ENCODE results near the gene CERK. TPM values are rescaled to one million over a fixed set of nuclear protein-coding genes. Genes with fewer than 3 reads are reported as not detected.
"Not testable (repeated sequence)": the region's sequence is repeated elsewhere in the genome, so short reads cannot be mapped to it uniquely, and the experiment has no call there.

Gene CERK
- total RNA-seq, 3 donors from 2014 or later: 41.4 to 47.3 (median 44.9) TPM

DNA sequence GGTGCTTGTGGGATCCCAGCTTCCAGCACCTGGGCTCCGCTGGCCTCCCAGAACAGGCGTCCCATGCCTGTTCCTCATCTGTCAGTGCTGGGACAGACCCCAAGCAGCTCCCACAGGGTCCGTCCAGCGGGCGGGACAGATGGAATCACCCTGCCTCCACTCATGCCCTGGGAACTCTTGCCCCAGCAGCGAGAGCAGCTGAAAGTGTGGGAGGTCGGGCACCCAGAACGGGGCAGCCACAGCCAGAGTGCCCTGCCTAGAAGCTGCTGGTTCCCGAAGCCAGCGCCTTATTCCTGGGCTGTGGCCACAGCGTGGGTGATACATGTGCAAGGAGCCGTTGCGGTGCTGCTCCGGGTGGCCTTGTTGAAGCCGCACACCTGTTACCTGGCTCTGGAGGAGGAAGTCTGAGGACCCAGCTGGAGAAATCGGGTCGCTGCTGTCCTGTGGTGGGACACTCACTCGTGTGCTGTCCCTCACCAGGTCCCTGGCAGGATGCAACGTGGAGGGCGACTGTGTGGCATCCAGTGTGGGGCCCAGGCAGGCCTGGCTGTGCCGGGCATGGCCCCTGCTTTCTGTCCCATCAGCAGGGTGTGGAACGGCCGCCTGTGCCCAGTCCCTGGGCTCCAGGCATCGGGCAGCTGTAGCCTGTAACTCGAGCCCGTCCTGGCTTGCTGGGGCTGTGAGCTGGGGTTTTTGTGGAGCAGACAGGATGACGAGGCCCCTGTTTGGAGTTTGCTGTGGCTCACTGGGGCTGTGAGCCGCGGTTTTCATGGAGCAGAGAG is 101.6 kb downstream of the CERK start:
- no peak overlapping the region for H3K4me3 Mint-ChIP-seq
- peaks cover 2% of the 10 kb centered on the region for H3K4me1 Mint-ChIP-seq (ENCODE audit: low read depth)
- H3K36me3 Mint-ChIP-seq (ENCODE audit: insufficient read depth): no peaks in the 10 kb centered on the region
- ATAC-seq (no peak), DNase-seq (no peak)
- H3K9me3 Mint-ChIP-seq: no peaks in the 10 kb centered on the region
- H3K27me3 Mint-ChIP-seq (ENCODE audit: low read depth): no peaks in the 10 kb centered on the region

DNA sequence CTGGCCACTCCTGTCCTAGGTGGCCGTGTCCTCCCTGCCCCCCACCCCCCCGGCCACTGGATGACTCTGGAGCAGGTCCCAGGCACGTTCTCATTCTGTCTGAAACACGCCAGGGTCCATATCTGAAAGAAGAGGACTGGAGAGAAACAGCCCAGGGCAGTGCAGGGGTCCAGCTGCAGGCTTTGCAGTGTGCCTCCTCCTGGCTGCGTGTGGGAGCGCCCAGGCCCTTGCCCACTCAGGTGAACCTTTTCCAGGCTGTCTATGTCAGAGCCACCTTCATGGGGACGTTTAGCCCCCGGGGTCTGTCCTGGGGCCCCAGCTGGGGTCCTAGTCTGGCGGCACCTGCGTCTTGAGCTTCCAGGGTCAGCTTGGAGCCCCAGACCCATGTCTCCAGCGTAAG is 102.3 kb downstream of the CERK start:
- ATAC-seq: no peak
- Mint-ChIP-seq H3K27me3 (ENCODE audit: low read depth) (no peaks in the 10 kb centered on the region), H3K4me1 (ENCODE audit: low read depth) (peaks cover 2% of the 10 kb centered on the region), H3K9me3 (no peaks in the 10 kb centered on the region), H3K36me3 (ENCODE audit: insufficient read depth) (no peaks in the 10 kb centered on the region), H3K4me3 (no peak overlapping the region)
- DNase-seq: no peak

DNA sequence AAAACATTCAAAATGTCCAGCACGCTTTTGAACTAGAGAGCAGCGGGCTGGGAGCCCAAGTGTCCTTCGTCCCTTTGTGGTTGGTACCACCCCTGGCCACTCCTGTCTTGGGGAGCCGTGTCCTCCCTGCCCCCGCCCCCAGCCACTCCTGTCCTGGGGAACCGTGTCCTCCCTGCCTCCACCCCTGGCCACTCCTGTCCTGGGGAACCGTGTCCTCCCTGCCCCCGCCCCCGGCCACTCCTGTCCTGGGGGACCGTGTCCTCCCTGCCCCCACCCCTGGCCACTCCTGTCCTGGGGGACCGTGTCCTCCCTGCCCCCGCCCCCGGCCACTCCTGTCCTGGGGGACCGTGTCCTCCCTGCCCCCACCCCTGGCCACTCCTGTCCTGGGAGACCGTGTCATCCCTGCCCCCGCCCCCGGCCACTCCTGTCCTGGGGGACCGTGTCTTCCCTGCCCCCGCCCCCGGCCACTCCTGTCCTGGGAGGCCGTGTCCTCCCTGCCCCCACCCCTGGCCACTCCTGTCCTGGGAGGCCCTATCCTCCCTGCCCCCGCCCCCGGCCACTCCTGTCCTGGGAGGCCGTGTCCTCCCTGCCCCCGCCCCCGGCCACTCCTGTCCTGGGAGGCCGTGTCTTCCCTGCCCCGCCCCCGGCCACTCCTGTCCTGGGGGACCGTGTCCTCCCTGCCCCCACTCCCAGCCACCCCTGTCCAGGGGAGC is 102.9 kb downstream of the CERK start:
- H3K4me3 Mint-ChIP-seq; H3K9me3 Mint-ChIP-seq; DNase-seq; H3K27me3 Mint-ChIP-seq (ENCODE audit: low read depth); ATAC-seq; H3K36me3 Mint-ChIP-seq (ENCODE audit: insufficient read depth); H3K4me1 Mint-ChIP-seq (ENCODE audit: low read depth): not testable (repeated sequence)

Other genes with a start within 250 kb of the CERK start
- under 1 TPM; 0.22 to 0.63 (median 0.38) TPM for gene CELSR1, start 200.6 kb downstream of the CERK start, total RNA-seq
- gene GRAMD4, start 117.9 kb downstream of the CERK start, total RNA-seq: 10 to 100 TPM; 30.9 to 35.4 (median 33.0) TPM
- gene TBC1D22A, start 24.4 kb upstream of the CERK start, total RNA-seq: 10 to 100 TPM; 29.8 to 31.1 (median 29.9) TPM